GM10248 (cell line): ENCODE results near the gene ZNF492.
"Not testable (repeated sequence)": the region's sequence is repeated elsewhere in the genome, so short reads cannot be mapped to it uniquely, and the experiment has no call there.

Source experiments
- CTCF ChIA-PET: fragments of 300-600 bp; sonication (Branson Sonifier 250); formaldehyde crosslinking; extraction: SDS; loops from one replicate; lab custom pipeline; 2021; ENCODE audit warnings: antibody characterized with exemption; lab: Yijun Ruan, JAX
- POLR2A ChIA-PET: fragments of 350-650 bp; sonication (Branson Sonifier 250); formaldehyde crosslinking; extraction: SDS; loops from one replicate; lab custom pipeline; 2020; ENCODE audit warnings: antibody characterized with exemption; lab: Yijun Ruan, JAX
- DNase-seq: peaks from one replicate; pipeline ENCODE4 v3.0.0; 2012; ENCODE audit errors: extremely low spot score
- TF ChIP-seq, protein P1 (sequence below): IDR thresholded peaks from 2 replicates; pipeline ENCODE4 v1.5.1; 2012; ENCODE audit warnings: mild to moderate bottlenecking, low read depth; ENCODE audit errors: extremely low read depth, missing control alignments, control extremely low read depth

ZNF492 gene

DNA sequence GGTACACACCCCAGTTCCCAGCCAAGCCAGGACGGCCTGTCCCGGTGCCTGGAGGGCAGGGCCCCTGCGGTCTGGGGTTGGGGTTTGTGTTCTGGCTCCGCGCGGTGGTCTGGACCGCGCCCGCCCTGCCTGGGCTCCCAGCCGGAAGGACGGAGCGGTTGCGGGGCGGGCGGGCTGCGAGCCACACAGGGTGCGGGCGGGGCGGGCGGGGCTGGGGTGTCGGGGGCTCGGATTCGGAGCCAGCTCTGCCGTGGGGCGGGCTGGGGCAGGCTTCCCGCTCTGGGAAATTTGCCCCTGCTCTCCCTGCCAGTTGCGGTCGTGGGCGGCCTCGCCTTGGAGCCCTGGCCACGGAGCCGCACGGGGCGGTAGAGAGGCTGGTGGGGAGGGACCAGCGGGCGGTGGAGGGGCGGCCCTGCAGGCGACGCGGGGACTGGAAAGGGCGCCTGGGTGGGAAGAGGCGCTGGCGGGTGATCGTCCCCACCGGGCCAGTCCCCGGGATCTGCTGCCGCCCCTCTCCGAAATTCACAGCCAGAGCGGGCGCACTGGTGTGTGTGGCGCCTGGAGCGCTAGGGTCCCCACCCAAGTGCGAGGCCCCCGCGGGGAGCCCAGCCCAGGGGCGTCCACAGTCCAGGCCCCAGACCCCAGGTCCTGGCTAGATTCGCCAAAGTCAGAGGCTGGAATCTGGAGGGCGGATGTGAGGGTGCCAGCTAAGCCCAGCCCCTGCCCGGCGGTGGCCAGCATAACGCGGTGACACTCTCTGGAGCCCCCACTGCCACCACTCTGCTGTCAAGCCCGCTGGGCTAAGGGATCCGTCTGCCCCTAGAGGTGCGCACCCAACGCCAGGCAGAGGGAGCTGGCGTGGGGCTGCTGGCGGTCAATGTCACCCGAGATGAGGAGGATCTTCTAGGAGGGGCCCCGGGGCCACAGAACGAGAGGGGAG is 11.0 kb upstream of the ZNF492 start:
- TF ChIP-seq, protein P1, sequence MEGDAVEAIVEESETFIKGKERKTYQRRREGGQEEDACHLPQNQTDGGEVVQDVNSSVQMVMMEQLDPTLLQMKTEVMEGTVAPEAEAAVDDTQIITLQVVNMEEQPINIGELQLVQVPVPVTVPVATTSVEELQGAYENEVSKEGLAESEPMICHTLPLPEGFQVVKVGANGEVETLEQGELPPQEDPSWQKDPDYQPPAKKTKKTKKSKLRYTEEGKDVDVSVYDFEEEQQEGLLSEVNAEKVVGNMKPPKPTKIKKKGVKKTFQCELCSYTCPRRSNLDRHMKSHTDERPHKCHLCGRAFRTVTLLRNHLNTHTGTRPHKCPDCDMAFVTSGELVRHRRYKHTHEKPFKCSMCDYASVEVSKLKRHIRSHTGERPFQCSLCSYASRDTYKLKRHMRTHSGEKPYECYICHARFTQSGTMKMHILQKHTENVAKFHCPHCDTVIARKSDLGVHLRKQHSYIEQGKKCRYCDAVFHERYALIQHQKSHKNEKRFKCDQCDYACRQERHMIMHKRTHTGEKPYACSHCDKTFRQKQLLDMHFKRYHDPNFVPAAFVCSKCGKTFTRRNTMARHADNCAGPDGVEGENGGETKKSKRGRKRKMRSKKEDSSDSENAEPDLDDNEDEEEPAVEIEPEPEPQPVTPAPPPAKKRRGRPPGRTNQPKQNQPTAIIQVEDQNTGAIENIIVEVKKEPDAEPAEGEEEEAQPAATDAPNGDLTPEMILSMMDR = no peak
- ChIA-PET POLR2A (no interaction called here), CTCF (no interaction called here)
- no peak for DNase-seq

DNA sequence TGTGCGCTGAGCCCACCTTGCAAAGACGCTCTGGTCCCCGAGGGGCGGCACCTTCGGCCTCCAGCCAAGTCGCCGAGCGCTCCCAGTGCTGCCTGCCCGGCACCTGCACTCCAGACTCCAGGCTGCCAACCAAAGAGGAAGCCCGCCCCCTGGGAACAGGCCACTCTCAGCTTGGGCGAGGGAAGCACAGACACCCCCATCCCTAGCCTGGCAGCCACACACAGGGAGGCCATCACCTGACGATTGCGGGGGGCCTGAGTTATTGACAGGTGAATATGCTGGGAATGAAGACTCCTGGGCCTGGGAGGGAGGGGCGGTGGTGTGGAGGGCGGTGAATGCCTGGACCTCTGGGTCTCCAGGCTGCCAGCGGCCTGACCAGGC is 10.3 kb upstream of the ZNF492 start:
- POLR2A ChIA-PET = no interaction called here
- DNase-seq = no peak
- TF ChIP-seq, protein P1 = no peak
- CTCF ChIA-PET = no interaction called here

DNA sequence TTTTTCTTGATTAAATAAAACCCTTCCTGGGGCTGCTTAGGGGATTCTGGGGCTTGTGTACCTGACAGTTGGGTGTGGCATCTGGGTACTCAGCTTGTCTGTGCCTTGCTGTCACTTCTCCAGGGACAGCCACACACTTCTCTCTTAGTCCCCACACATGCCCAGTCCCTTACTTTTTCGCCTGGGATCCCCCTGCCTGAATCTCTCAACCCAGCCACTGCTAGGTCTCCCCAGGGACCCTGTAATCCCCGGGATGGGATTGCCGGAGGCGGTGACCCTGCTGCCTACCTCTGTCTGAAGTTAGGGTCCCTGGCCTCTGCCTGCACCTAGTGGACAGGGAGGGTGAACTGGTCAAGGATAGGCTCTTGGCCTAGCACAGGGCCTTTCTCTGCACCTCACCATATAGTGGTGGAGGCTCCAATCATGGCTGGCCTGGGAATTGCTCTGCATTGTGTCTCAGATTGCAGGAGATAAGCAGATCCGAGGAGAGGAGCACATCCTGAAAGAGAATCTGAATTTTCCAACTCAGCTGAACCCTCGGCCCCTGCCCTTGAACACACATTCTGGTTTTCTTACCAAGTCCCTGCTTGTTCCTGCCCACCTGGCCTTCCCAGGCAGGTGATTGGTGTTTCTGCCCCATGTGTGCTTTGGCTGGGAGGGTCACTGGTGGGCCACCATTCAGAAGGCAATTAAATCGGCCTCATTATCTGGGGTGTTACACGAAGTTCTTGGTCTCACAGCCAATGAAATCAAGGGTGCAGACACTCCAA is 8.7 kb upstream of the ZNF492 start:
- DNase-seq = no peak
- ChIA-PET CTCF (no interaction called here), POLR2A (no interaction called here)
- TF ChIP-seq, protein P1 = no peak

DNA sequence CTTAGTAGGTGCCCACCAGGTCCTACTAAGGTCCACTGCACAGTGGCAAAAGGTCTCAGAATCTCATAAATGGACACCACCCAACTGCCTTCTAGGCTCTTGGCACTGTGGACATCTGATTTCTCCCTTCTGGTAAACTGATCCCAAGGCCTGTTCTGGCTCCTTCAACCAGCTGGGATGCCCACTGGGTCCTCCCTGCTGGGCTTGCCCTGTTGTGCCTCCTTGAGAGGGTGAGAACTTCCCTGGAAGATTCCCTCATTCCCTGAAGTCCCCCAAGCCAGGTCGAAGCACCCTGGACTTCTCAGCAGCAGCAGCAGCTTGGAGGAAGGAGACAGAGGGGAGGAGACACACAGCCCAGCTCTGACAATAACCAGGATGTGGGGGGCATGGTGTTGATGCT is 6.6 kb upstream of the ZNF492 start:
- CTCF ChIA-PET = no interaction called here
- POLR2A ChIA-PET = no interaction called here
- no peak for DNase-seq
- TF ChIP-seq, protein P1 = no peak

DNA sequence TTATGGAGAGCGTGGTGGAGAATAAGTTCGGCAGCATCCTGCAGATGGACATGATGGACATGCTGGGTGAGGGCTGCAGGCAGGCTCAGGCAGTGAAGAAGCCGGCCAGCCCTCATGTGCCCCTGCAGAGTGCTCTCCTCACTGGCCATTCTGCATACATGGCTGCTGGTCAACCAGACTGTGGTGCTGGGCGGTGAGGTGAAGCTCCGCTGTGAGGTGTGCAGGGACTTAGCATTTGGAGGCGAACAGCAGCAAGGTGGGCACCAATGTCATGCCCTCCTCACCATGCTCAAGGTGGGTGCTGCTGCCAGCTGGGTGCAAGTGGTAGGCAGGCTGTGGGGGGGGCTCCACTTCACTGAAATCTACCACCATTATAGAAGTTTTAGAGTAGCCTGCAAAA is 5.7 kb upstream of the ZNF492 start:
- TF ChIP-seq, protein P1 = no peak
- DNase-seq = no peak
- ChIA-PET CTCF (no interaction called here), POLR2A (no interaction called here)

DNA sequence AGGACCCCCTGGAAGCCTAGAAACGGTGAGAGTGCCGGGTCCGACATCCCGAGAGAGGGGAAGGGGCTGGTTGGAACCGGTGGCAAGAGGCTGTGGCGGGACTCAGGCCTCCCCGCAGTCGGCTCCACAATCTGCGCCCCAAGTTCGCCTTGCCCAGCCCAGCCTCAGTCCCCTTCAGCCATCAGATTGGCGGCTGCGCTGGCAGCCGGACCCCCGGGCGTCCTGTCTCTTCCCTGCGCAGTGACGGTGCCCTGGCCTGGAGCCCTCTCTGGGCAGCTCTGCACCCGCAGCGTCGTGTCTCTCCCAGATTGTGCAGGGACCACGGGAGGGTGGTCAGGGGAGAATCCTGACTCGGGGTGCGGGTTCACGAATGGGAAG is 315 bp downstream of the ZNF492 start:
- TF ChIP-seq, protein P1 = no peak
- ChIA-PET CTCF (no interaction called here), POLR2A (no interaction called here)
- no peak for DNase-seq

DNA sequence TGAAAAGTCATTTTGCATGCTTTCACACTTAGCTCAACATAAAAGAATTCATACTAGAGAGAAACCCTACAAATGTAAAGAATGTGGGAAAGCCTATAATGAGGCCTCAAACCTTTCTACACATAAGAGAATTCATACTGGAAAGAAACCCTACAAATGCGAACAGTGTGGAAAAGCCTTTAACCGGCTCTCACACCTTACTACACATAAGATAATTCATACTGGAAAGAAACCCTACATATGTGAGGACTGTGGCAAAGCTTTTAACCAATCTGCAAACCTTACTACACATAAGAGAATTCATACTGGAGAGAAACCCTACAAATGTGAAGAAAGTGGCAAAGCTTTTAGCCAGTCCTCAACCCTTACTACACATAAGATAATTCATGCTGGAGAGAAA is 51.4 kb downstream of the ZNF492 start:
- POLR2A ChIA-PET, CTCF ChIA-PET, DNase-seq: not testable (repeated sequence)

DNA sequence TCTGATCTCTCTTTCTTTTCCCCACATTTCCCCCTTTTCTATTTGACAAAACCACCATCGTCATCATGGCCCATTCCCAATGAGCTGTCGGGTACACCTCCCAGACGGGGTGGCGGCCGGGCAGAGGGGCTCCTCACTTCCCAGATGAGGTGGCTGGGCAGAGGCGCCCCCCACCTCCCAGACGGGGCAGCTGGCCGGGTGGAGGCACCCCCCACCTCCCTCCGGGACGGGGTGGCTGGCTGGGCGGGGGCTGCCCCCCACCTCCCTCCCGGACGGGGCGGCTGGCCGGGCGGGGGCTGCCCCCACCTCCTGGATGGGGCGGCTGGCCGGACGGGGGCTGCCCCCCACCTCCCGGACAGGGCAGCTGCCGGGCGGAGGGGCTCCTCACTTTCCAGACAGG is 68.5 kb downstream of the ZNF492 start:
- POLR2A ChIA-PET, CTCF ChIA-PET, DNase-seq: not testable (repeated sequence)

DNA sequence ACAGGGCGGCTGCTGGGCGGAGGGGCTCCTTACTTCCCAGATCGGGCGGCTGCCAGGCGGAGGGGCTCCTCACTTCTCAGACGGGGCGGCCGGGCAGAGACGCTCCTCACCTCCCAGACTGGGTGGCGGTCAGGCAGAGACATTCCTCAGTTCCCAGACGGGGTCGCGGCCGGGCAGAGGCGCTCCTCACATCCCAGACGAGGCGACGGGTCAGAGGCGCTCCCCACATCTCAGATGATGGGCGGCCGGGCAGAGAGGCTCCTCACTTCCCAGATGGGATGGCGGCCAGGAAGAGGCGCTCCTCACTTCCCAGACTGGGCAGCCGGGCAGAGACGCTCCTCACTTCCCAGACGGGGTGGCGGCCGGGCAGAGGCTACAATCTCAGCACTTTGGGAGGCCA is 69.0 kb downstream of the ZNF492 start:
- CTCF ChIA-PET, POLR2A ChIA-PET, DNase-seq: not testable (repeated sequence)
